COLO829 (cell line): ENCODE results near the gene JAGN1.
"Not testable (repeated sequence)": the region's sequence is repeated elsewhere in the genome, so short reads cannot be mapped to it uniquely, and the experiment has no call there.

Experiments
- DNase-seq: peaks from one replicate; pipeline ENCODE4 v3.0.0; 2012; ENCODE audit warnings: low spot score

The JAGN1 gene

GRCh38 chr3:9890249-9891071, at the start of gene JAGN1:
Gene JAGN1 (plus strand): TSS chr3:9890610. CDS start chr3:9890723, 113 bp downstream.
- DNase-seq, result peak; percentile 73

- DNase-seq, result no peak
Observed at GRCh38 chr3:9841015-9841414, 49.4 kb upstream of the JAGN1 start.

- peak; percentile 96 for DNase-seq
Observed at GRCh38 chr3:9843715-9844438, 46.5 kb upstream of the JAGN1 start, which contains the start of gene RPUSD3. Gene RPUSD3 (minus strand): TSS chr3:9844008. CDS start chr3:9843990, 18 bp downstream.

GRCh38 chr3:9846231-9846630, 44.2 kb upstream of the JAGN1 start:
- no peak for DNase-seq

- no peak for DNase-seq
Observed at GRCh38 chr3:9846931-9847488, 43.4 kb upstream of the JAGN1 start.

GRCh38 chr3:9847870-9848269, 42.5 kb upstream of the JAGN1 start:
- not testable (repeated sequence) for DNase-seq

GRCh38 chr3:9848860-9849259, 41.5 kb upstream of the JAGN1 start:
- DNase-seq, result not testable (repeated sequence)

GRCh38 chr3:9851383-9851782, 39.0 kb upstream of the JAGN1 start:
- not testable (repeated sequence) for DNase-seq

- not testable (repeated sequence) for DNase-seq
Observed at GRCh38 chr3:9851926-9852325, 38.5 kb upstream of the JAGN1 start.

- no peak for DNase-seq
Observed at GRCh38 chr3:9852528-9852927, 37.9 kb upstream of the JAGN1 start.

GRCh38 chr3:9854291-9854940, 36.0 kb upstream of the JAGN1 start:
- not testable (repeated sequence) for DNase-seq

- DNase-seq, result no peak
Observed at GRCh38 chr3:9855594-9855993, 34.8 kb upstream of the JAGN1 start.

GRCh38 chr3:9859530-9860025, 30.8 kb upstream of the JAGN1 start:
- DNase-seq, result no peak

- no peak for DNase-seq
Observed at GRCh38 chr3:9861201-9861600, 29.2 kb upstream of the JAGN1 start.

- DNase-seq, result no peak
Observed at GRCh38 chr3:9861626-9862130, 28.7 kb upstream of the JAGN1 start.

GRCh38 chr3:9862391-9863057, 27.9 kb upstream of the JAGN1 start:
- DNase-seq, result no peak

GRCh38 chr3:9863058-9863772, 27.2 kb upstream of the JAGN1 start:
- DNase-seq, result no peak

GRCh38 chr3:9864200-9864927, 26.0 kb upstream of the JAGN1 start:
- DNase-seq, result peak; percentile 84

GRCh38 chr3:9865125-9865637, 25.2 kb upstream of the JAGN1 start:
- not testable (repeated sequence) for DNase-seq

- no peak for DNase-seq
Observed at GRCh38 chr3:9866639-9867038, 23.8 kb upstream of the JAGN1 start.
